Ishikawa (cell line): ENCODE results near the gene RPL4.

Experiments
- NFIC ChIP-seq: IDR thresholded peaks from 2 replicates; pipeline ENCODE4 v1.6.1; 2012
- RAD21 ChIP-seq: IDR thresholded peaks from 2 replicates; pipeline ENCODE4 v1.6.1; 2012; ENCODE audit warnings: low read depth
- TCF12 ChIP-seq: IDR thresholded peaks from 2 replicates; pipeline ENCODE4 v1.6.1; 2012; ENCODE audit warnings: low read depth
- TEAD4 ChIP-seq: IDR thresholded peaks from 2 replicates; pipeline ENCODE4 v1.6.1; 2012

DNA sequence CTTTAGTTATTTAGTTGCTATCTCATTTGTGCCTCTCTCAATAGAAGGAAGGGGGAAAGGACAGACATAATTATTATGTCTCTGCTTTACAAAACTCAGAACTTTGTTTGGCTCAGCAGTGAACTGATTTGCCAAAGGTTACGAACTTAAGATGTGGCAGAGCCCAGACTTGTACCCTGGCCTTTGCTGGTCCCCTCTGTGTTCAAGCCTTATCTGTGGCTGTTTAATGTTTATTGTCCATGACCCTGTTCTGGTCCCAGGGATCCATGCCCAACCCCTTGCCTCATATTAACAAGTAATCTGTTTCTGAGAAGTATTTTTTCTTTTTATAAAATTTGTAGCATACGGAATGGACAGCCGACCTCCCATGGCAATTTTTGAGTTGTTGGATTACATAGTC is 17.8 kb downstream of the RPL4 start:
- TF ChIP-seq TEAD4 (no peak), NFIC (no peak), TCF12 (no peak), RAD21 (no peak)
